ENCODE data around the gene AKAP13.
"Not testable (repeated sequence)": the region's sequence is repeated elsewhere in the genome, so short reads cannot be mapped to it uniquely, and the experiment has no call there.

AKAP13 gene

DNA sequence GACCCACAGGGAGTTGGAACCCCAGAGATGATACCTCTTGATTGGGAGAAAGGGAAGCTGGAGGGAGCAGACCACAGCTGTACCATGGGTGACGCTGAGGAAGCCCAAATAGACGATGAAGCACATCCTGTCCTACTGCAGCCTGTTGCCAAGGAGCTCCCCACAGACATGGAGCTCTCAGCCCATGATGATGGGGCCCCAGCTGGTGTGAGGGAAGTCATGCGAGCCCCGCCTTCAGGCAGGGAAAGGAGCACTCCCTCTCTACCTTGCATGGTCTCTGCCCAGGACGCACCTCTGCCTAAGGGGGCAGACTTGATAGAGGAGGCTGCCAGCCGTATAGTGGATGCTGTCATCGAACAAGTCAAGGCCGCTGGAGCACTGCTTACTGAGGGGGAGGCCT is 201.1 kb downstream of the AKAP13 start:
- DNase-seq: peak; percentile 13

DNA sequence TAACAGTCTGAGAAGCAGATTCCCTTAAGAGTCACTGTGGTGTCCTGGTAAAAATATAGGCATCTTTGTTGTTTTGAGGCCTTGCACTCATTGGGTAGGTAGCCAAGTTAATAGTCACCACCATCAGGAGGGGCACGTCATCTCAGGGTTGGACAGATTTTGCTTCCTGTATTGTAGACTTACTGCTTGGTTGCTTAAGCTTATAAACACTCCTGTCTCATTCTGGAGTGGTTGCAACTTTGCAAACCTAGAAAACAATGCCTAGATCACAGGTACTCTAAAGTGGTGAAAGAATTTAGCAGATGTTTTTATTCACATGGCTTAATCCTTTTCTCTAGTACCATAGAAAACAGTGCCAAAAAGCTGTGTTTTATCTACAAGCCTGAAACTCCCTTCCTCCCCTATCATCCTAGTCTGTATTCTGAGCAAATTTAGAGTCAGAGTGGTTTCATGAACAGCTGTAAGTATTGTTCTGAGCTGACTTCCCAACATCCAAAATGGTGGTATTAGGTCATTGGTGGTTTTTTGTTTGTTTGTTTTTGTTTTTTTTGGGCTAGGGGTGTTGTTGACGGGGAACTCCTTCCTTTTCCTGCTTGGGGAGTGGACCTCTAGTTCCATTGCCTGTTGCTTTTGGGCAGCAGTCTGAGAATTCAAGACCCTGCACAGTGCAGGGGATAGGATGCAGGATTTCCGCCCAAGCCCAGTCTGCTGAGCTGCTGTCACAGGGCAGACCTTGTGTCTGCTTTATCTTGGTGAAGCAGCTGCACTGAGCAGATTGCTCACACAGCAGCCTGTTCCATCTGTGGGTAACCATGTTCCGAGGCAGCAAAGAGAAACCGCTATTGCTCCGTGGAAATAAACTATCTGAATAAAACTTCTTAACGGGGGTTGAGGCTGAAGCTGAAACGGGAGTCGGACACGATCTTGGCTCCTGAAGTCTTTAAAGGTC is 202.0 kb downstream of the AKAP13 start:
- peak; percentile 91 for DNase-seq

DNA sequence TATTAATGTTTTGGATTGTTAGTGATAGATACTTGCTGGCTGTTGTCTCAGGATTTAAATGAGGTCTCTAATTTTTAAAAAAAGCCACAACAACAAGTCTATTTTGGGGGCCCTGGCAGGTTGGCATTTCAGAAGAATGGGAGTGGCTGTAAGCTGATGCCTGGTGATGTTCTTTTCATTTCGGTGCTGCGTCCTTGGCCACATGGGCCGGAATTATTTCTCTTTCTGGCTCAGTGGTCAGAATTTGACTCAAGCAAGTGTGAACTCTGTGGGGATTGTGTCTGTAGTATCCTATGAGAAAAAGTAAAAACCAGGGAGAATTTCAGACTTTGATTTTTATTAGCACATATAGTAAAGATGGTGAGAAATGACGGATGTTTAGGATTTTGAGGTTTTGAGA is 203.0 kb downstream of the AKAP13 start:
- no peak for DNase-seq

DNA sequence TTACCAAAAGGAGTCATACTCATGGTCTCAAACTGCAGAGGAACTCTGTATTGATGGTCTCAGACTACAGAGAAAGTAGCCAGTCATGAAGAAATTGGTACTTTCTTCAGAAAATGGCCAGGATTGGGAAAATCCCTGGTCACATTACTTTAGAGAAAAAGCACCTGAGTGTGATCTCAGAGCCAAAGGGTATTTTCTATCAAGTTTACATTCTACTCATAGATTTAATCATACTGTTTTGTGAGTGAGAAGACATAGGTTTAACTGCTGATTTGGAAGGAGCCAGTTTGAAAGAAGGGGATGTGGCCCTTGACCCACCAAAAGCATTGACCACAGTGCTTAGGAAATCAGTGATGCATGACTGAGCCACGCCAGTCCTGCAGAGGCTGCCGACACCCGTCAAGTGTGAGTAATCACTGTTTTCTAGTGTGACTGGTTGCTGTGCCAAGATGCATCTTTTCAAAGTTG is 203.6 kb downstream of the AKAP13 start:
- DNase-seq: no peak

DNA sequence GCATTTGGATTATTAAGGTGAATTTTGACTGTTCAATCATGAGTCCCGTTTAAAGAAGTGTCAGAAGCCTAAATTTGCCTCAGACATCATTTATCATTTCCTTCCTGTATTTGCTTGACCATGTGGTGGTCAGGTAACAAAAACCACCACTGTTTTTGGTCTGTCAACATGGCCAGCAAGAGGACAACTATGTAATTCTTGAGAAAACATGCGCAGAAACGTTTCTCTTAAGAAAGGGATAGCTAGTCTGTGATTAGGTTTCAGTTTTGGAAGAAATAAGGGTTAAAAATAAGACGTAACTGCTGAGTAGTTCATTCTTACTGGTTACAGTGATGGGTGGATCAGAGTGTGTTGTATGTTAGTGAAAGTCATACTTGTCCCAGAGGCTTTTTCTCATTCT is 204.5 kb downstream of the AKAP13 start:
- DNase-seq: no peak

DNA sequence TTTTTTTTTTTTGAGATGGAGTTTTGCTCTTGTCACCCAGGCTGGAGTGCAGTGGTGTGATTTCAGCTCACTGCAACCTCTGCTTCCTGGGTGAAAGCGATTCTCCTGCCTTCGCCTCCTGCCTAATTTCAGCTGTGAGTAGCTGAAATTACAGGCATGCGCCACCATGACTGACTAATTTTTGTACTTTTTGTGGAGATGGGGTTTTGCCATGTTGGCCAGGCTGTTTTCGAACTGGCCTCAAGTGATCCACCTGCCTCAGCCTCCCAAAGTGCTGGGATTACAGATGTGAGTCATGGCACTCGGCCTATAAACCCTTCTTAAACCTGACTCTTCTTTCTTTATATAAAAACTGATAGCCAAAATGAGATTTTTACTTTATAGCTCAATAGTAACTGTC is 205.8 kb downstream of the AKAP13 start:
- DNase-seq: not testable (repeated sequence)

DNA sequence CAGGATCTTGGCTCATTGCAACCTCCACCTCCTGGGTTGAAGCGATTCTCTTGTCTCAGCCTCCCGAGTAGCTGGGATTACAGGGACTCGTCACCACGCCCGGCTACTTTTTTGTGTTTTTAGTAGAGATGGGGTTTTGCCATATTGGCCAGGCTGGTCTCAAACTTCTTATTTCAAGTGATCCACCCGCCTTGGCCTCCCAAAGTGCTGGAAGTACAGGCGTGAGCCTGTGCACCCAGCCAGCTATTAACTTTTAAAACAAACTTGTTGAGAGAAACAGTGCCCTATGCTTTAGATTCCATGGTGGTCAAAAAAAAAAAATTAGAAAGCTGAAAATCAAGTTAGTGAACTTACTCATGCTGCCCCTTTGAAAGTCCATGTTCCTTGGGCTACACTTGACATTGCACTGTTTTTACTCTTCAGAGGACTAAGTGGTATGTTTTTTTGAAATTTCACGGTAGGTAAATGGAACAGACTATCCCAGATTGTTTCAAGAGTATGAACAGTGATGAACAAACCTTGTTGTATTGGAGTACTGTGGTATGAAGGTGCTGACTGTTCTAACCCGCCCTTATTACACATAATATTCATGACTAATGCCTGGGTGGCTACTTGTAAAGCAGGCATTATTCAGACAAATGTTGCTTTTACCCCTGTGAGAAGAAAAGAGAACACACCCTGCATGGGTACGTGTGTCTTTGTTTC is 207.5 kb downstream of the AKAP13 start:
- DNase-seq: no peak

DNA sequence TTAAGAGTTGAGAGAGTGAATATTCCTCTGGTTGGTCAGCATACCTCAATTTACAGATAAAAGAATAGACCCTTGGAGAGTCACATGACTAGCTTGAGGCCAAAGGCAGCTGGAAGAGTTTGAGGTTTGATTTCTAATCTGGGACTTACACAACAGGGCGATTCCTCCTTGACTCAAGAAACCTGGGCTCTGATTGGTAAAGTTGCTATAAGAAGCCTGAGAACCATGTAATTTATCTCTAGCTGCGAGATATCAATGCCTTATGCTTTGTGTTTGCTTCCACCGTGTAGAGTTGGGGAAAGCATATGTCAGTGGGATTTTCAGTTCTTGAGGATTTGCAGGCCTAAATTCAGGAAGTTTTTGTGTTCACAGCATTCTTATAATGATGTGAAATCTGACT is 208.3 kb downstream of the AKAP13 start:
- no peak for DNase-seq

DNA sequence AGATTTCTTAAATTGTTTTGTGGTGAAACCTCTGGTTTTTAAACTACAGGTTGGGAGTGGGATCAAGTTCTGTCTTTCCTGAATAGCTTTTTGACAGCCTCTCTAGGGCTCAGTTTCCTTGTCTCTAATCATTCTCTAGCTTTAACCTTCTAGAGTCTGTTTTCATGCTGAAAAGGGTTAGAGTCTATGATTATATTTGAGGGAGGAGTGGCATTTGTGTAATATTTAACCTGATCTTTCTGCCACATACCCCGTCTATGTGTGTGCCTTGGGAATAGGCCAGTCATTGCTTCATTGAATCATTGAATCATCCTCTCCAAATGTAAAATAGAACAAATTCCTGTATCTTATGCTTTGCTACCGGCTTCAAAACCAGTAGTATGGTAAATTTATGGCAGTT is 209.4 kb downstream of the AKAP13 start:
- no peak for DNase-seq

DNA sequence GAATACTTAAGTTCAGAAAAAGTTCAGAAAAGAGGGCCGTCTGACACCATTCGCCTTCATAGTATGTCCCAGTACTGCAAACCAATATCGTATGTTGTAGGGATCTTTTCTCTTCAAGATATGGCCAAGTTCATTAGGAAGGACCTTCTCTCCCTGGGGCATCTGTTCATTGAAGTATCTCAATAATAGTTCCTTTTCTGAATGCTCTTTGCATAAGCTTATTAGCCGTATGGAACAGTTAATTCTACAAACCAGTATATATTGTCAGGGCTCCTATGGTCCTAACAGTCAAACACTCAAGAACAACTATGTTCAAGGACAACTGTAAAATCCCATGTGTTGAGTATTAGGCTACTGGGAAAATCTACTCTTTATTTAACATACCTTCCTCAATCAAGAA is 211.2 kb downstream of the AKAP13 start:
- no peak for DNase-seq

DNA sequence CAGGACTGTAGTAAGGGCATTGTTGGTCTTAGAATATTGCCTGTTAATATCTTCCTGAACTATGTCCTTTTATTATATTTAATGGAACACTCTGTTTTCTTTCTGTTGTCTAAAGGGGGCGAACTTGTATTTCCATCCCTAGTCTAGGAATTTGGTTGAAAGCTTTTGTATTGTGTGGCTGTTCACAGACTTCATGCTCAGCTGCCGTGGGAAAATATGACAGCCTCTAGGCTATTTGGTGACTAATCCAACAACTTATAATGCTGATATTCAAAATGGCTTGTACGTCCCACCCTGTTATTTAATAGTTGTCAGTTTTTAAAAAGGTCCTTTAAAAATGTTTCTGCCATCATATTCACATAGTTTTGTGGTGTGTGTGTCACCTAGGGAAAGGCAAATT is 211.7 kb downstream of the AKAP13 start:
- no peak for DNase-seq

DNA sequence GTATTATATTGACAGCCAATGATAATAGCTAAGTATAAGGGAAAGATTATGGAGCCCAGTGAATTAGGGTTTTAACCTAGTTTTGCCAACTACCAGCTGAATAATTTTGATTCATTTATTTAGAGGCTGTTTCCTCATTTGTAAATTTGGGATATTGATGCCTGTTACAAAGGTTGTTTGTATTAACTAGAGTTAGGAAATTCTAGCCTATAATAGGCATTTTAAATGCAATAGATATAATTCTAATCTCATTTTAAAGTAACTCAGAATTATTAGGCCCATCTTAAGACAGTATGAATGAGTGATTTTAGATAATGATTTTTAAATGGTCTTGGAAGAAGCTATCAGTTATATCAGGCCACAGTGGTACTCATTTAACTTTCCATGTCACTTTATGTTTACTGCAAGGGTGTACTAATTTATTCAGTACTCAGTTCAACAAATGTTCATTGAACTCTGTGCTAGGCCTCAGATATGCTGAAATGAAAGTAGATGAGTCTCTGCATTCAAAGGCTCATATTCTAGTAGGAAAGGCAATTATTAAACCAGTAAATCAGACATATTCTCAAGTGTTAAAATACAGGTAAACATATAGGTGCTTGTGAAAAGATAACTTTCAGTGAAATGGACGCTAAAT is 213.5 kb downstream of the AKAP13 start:
- DNase-seq: no peak

DNA sequence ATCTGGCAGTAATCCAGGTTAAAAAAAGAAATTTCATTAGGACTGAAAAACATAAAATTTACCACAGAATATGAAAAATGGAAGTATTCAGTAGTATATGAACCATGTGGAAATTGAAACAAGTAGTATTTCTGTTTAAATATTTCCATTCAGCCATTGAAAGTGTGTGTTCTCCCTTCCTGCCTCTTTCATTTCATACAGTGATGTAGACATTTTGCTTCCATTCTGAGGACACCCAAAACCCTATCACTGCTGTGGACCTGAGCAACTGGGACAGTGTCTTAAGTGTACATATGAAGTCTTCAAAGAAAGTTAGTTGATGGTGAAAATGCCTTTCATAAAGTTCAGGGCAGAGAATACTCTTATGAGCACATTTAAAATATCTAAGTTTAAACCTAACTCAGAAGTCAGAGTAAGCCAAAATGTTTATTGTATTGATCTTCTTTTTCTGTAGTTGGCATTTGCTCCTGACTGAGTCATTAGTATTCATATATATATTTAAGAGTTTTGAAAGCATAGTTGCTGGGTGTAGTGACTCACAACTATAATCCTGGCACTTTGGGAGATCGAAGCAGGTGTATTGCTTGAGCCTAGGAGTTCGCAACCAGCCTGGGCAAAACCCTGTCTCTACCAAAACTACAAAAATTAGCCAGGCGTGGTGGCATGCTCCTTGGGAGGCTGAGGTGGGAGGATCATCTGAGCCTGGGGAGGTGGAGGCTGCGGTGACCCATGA is 215.6 kb downstream of the AKAP13 start:
- DNase-seq: no peak

DNA sequence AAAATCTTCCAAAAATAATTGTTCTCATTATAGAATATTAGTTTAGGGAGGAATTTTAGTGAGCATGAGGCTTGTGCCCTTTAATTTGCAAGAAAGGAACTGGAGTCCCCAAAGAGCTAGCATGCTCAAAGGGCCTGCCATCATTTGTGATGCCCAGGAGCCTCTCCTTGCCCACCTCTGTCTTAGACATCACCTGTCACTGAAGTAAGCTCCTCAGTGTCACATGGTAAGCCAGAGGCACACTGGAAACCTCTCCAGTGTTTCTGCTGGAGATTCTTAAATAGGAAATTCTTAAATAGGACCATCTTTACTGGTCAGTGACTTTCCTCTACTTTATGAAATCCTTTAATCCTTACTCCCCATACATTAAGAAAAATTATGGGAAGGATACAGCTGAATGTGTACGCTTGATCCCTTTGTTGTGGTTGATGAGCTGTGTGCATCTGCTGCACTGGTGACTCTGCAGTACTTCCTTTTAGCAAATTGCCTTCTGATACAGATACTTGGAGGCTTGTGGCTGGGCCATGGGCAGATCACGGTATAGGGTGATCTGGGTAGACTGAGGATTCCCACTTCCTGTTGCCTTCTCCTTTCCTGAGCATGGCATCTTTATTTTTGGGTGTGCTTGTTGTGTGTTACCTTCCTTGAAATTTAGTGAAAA is 216.9 kb downstream of the AKAP13 start:
- DNase-seq: no peak

DNA sequence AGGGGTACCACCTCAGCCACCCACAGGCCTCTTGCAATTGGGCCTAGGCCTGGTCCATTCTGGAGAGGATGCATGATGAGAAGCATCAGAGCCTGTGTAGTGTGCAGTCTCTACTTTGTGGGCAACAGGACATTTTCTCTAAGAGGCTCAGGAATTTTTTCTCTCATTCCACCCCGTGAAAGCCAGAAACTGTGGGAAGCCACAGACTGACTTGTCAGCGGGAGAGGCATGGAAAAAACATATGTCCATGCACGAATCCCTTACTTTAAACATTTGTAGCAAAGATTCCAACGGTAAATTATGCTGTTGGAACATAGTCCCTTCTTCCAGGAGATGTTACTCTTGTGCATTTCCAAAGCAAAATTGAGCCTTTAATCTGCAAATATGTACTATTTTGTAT is 217.8 kb downstream of the AKAP13 start:
- DNase-seq: no peak

DNA sequence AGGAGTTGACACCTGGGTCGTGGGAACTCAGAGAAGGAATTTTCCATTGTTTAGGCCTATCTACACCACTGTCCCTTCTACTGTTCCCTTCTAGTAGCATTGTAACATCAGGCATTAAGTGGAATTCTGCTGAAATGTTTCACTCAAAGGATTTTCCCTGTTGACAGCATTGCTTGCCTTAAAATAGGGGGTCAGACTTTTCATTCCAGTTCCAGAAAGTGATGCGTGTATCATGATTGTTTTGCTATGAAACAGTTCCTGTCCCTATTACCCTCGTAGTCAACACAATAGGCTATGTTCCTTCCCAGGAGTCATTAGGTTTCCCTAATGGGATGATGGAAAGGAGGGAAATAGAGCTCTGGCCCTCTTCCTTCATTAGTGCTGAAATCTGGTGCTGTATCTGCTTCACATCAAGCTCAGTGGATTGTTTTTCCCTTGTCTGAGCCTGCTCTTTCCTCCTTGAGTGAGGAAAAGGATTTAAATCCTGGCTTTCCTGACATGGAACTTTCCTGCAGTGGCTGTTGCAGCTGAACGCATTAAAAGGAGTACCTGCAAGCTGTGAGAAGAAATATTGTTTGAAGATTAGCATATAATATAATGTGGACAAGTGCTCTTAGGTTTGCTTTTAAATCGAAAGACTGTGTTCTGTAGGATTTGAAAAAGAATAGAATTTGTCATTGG is 218.5 kb downstream of the AKAP13 start:
- no peak for DNase-seq

DNA sequence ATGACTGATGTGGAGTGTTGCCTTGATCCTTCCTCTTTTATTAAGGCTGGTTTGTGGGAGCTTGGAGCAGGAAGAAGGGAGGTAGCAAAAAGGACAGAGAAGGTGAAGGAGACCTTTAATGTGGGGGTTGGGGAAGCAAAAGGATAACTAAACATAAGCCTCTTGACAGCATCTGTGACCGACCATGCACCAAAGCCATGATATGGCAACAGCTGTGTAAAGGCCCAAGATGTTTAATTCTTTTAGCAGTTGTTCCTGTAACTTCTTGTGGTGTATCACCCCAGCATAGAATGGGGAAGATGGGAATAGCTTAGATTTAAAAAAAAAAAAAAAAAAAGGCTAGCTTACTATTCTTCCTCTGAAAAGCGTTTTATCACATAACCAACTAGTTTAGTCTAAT is 219.6 kb downstream of the AKAP13 start:
- DNase-seq: no peak

DNA sequence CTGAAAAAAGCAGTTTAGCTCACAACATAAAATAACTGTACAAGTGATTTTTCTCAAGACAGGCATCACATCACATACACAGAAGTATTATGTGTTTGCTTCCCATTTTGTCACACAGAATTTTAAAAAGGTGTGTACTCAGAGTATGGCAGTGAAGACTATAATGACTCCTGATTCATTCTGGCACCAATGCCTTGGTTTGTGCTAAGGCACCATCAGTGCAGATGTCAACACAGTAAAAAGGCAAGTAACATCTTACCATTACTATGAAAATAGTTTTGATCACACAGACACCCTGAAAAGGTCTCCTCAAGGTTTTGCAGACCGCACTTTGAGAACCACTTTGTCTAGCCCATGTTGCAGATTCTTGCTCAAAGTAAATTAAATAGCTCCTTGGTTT is 222.8 kb downstream of the AKAP13 start:
- no peak for DNase-seq

DNA sequence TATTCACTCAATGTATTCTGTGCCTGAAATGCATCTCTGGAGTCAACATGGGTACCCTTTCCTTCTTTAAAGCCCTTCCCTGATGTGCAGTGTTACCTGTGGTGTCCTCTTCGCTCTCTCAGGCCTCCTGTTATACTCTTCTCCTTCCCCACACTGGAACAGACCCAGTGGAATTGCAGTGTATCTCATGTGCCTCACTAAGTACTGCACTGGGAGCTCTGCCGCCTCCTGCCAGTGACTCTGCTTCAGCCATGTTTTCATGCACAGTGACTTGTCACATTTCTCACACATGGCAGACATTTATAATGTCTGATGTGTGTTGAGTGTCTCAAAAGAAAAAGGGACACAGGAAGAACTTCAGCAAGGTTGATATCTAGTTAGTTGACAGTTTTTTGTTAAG is 223.3 kb downstream of the AKAP13 start:
- no peak for DNase-seq

DNA sequence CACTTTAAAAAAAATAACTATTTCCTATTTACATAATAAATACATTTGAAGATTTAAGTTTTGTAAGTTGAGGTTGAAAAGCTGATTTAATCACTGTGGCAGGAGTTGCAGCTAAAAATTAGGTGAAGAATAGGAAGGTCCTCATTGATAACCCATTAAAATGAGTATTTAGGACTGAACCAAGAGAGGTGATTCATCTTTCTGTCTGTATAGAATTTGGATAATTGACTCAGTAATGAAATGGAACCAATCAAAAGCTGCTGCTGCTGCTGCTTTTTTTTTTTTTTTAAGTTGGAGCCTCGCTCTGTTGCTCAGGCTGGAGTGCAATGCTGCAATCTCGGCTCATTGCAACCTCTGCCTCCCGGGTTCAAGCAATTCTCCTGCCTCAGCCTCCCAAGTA is 223.8 kb downstream of the AKAP13 start:
- no peak for DNase-seq

DNA sequence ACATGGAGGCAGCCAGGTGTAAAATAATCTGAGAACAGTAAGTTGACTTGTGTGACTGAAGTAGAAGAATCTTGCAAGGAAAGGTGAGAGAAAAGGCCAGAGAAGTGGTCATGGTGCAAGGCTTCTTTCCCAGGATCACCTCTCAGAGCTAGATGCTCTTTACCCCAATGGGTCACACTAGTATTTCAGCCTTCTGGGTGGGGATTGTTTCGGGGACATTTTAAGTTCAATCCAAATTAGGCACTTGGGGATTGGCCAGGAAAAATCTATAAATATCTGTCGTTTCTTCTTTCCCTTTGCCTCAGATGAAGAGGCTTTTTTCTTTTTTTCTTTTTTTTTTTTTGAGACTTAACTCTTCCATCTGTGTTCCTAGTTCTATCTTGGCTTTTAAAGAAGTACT is 226.3 kb downstream of the AKAP13 start:
- no peak for DNase-seq
